Measurements from ENCODE around the gene SLC25A45. TPM values are rescaled to one million over a fixed set of nuclear protein-coding genes. Genes with fewer than 3 reads are reported as not detected.

SLC25A45 gene
- total RNA-seq, 1 experiment from 2014 or later = 1.1 TPM

DNA sequence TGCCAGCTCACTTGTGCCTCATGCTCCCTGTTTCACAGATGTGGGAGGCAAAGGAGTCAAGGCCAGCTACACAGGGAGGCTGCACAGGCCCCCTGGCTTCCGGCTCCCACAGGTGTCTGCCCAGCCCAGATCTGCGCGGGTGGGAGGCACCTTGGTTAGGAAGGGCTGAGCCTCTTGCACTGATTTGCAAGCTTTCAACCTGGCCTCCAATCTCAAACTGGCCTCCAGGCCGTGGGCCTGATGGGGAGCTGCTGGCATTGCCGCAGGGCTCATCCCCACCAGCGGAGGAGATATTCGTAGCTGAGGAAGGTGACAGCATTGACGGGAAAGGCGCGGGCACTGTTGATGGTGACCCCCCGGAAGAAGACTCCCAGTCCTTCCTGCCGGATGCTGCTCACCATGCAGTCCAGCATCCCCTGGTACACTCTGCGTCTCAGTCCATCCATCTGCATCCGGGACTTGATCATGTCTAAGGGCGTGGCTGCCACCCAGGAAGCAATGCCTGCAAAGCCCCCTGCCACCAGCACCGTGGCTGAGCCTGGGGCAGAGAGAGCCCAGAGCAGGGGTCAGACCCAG lies 6.2 kb downstream of the SLC25A45 start:
- Mint-ChIP-seq H3K27ac (no peak overlapping the region), H3K9me3 (no peaks in the 10 kb centered on the region), H3K4me3 (no peak overlapping the region), H3K27me3 (ENCODE audit: low read depth) (peaks cover 20% of the 10 kb centered on the region), H3K36me3 (ENCODE audit: insufficient read depth in 1 of 3, low read depth in 3 of 3) (no peaks in the 10 kb centered on the region), H3K4me1 (peaks cover 0 to 5% of the 10 kb centered on the region in 2 experiments; a peak in 1 of 4 replicates)
- Histone ChIP-seq H2BK120ac (ENCODE audit: low read depth, low read length, poor library complexity, severe bottlenecking) (no peak overlapping the region), H2AK5ac (ENCODE audit: insufficient read length, low read length) (no peak overlapping the region), H3T11ph (ENCODE audit: low read length) (no peak overlapping the region), H3K23ac (ENCODE audit: insufficient read length, low read depth, low read length) (no peak overlapping the region), H2BK12ac (ENCODE audit: insufficient read length, low read depth, low read length) (no peak overlapping the region), H4K8ac (replicated peaks; ENCODE audit: insufficient read length, low read depth, low read length) (no peak overlapping the region), H4K5ac (ENCODE audit: insufficient read length, low read depth, low read length) (no peak overlapping the region), H4K20me1 (ENCODE audit: control insufficient read depth, insufficient read depth, insufficient read length) (no peaks in the 10 kb centered on the region), H3K4me2 (ENCODE audit: insufficient read depth, insufficient read length, low read length) (no peak overlapping the region), H3K9me3 (ENCODE audit: control insufficient read depth, low read depth, low read length) (no peaks in the 10 kb centered on the region), H2BK15ac (ENCODE audit: low read depth, low read length) (no peak overlapping the region), H3K9ac (ENCODE audit: extremely low read depth, insufficient read length, low read length) (no peak overlapping the region), H3K14ac (ENCODE audit: insufficient read depth, low read length) (no peak overlapping the region), H2BK20ac (ENCODE audit: low read depth, low read length, poor library complexity, severe bottlenecking) (no peak overlapping the region), H2BK5ac (ENCODE audit: insufficient read length, low read length) (no peak overlapping the region), H3K56ac (ENCODE audit: insufficient read length, low read depth, low read length) (no peak overlapping the region), H3K27me3 (ENCODE audit: insufficient read depth, low read length) (no peaks in the 10 kb centered on the region), H3K23me2 (ENCODE audit: insufficient read length, low read depth, low read length, poor library complexity, severe bottlenecking) (no peaks in the 10 kb centered on the region), H3K79me2 (ENCODE audit: insufficient read depth, low read length) (no peaks in the 10 kb centered on the region), H4K91ac (ENCODE audit: insufficient read length, low read depth, low read length) (no peak overlapping the region), H3K27ac (ENCODE audit: insufficient read length, low read depth, low read length) (no peak overlapping the region), H3K4ac (ENCODE audit: low read depth, low read length) (no peak overlapping the region), H3K79me1 (ENCODE audit: insufficient read depth, low read depth, low read length, poor library complexity, severe bottlenecking) (no peaks in the 10 kb centered on the region), H3K18ac (ENCODE audit: insufficient read length, low read depth, low read length) (no peak overlapping the region), H3K4me1 (ENCODE audit: insufficient read depth, low read length) (no peaks in the 10 kb centered on the region), H2AFZ (ENCODE audit: low read length) (no peak overlapping the region)
- no CpG with 5 or more reads among the region's 16 CpGs for WGBS (ENCODE audit: extremely low coverage, insufficient read length, low lambda C conversion rate)
- no peak for DNase-seq
- TF ChIP-seq, protein P1, sequence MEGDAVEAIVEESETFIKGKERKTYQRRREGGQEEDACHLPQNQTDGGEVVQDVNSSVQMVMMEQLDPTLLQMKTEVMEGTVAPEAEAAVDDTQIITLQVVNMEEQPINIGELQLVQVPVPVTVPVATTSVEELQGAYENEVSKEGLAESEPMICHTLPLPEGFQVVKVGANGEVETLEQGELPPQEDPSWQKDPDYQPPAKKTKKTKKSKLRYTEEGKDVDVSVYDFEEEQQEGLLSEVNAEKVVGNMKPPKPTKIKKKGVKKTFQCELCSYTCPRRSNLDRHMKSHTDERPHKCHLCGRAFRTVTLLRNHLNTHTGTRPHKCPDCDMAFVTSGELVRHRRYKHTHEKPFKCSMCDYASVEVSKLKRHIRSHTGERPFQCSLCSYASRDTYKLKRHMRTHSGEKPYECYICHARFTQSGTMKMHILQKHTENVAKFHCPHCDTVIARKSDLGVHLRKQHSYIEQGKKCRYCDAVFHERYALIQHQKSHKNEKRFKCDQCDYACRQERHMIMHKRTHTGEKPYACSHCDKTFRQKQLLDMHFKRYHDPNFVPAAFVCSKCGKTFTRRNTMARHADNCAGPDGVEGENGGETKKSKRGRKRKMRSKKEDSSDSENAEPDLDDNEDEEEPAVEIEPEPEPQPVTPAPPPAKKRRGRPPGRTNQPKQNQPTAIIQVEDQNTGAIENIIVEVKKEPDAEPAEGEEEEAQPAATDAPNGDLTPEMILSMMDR (conservative IDR thresholded peaks at IDR 0.05) = no peak

Data from H9 (cell line).